DOHH2 (cell line): Measurements from ENCODE around the gene DCPS.

ENCODE experiments used
- H3F3A ChIP-seq: fragments of 200-600 bp; sonication (generic), shearing (Covaris generic); 2 replicates; pipeline ENCODE4 v1.6.0; 2016; ENCODE audit warnings: antibody characterized with exemption, mild to moderate bottlenecking; ENCODE audit not compliant: control insufficient read depth, insufficient read depth
- H3K27ac ChIP-seq: fragments of 200-600 bp; sonication (generic); 2 replicates; pipeline ENCODE4 v1.5.1; 2014; ENCODE audit warnings: low read depth, mild to moderate bottlenecking, low read length, moderate library complexity
- H3K27me3 ChIP-seq: fragments of 200-600 bp; sonication (generic); 2 replicates; pipeline ENCODE4 v1.6.1; 2014; ENCODE audit warnings: mild to moderate bottlenecking, low read length, mixed read lengths; ENCODE audit not compliant: control insufficient read depth
- H3K36me3 ChIP-seq: fragments of 200-600 bp; sonication (generic); 2 replicates; pipeline ENCODE4 v1.6.1; 2014; ENCODE audit warnings: mild to moderate bottlenecking, low read length, moderate library complexity, mixed read lengths; ENCODE audit not compliant: control insufficient read depth
- H3K4me1 ChIP-seq: fragments of 200-600 bp; sonication (generic); 2 replicates; pipeline ENCODE4 v1.6.1; 2014; ENCODE audit warnings: mild to moderate bottlenecking, low read length, mixed read lengths; ENCODE audit not compliant: control insufficient read depth
- H3K4me2 ChIP-seq: fragments of 200-600 bp; sonication (generic); 2 replicates; pipeline ENCODE4 v1.6.0; 2014; ENCODE audit warnings: mild to moderate bottlenecking, low read length, moderate library complexity
- H3K4me3 ChIP-seq: fragments of 200-600 bp; sonication (generic); 2 replicates; pipeline ENCODE4 v1.5.1; 2014; ENCODE audit warnings: mild to moderate bottlenecking, low read length, mixed read lengths
- H3K79me2 ChIP-seq: fragments of 200-600 bp; sonication (generic); 2 replicates; pipeline ENCODE4 v1.6.1; 2014; ENCODE audit warnings: mild to moderate bottlenecking, low read length, mixed read lengths; ENCODE audit not compliant: control insufficient read depth
- H3K9me2 ChIP-seq: fragments of 200-600 bp; sonication (generic); replicated peaks from 2 replicates; pipeline ENCODE4 v1.6.1; 2014; ENCODE audit warnings: mild to moderate bottlenecking, low read length, mixed read lengths; ENCODE audit not compliant: control insufficient read depth
- H3K9me3 ChIP-seq: fragments of 200-600 bp; sonication (generic); 2 replicates; pipeline ENCODE4 v1.6.1; 2014; ENCODE audit warnings: antibody characterized with exemption, low read length, mixed read lengths; ENCODE audit not compliant: control insufficient read depth, insufficient read depth
- H4K20me1 ChIP-seq: fragments of 200-600 bp; sonication (generic); 2 replicates; pipeline ENCODE4 v1.6.0; 2014; ENCODE audit warnings: low read depth, mild to moderate bottlenecking, antibody characterized with exemption, low read length, moderate library complexity; ENCODE audit not compliant: control insufficient read depth, insufficient read depth
- EZH2phosphoT487 ChIP-seq: fragments of 200-600 bp; sonication (generic); IDR thresholded peaks from 2 replicates; pipeline ENCODE4 v1.6.1; 2017; ENCODE audit warnings: borderline replicate concordance, mild to moderate bottlenecking, antibody characterized with exemption, low read length, moderate library complexity, mixed read lengths
- TF ChIP-seq, protein P1 (sequence below): fragments of 200-600 bp; sonication (generic); IDR thresholded peaks from one replicate; pipeline ENCODE4 v1.5.1; 2014; ENCODE audit warnings: antibody characterized with exemption, mild to moderate bottlenecking, low read depth, low read length; ENCODE audit not compliant: poor library complexity, severe bottlenecking

Gene DCPS

DNA sequence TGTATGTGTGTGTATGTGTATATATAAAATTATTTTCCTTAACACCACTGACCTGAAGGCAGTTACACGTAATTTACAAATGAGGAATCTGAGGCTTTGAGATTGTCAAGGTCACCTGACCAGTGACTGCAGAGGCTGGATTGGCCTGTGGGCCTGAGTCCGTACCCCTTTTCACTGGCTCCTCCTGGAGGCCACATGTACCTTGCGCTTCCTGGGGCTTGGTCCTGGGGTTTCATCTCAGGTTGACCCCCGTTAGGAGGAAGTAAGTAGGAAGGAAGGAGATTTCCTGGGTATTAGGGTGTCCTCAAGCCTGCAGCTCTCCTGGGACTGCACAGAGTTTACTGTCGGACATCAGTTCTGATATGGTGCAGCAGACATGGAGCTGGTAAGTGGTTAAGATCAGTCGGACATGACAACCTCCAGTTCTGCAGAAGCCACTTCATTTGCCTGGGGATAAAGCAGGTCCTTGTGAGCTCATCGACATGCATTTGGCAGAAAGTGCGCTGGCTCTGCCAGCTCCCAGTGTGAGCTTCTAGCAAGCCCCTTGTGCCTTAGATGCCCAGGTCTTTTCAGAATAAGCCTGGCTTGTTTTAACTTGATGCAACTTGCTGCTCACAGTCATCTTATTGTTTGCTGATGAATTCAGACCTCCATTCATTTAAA lies 88.2 kb downstream of the DCPS start:
- H3K79me2 ChIP-seq, result no peaks in the 10 kb centered on the region
- TF ChIP-seq EZH2phosphoT487, result no peak
- TF ChIP-seq, protein P1, sequence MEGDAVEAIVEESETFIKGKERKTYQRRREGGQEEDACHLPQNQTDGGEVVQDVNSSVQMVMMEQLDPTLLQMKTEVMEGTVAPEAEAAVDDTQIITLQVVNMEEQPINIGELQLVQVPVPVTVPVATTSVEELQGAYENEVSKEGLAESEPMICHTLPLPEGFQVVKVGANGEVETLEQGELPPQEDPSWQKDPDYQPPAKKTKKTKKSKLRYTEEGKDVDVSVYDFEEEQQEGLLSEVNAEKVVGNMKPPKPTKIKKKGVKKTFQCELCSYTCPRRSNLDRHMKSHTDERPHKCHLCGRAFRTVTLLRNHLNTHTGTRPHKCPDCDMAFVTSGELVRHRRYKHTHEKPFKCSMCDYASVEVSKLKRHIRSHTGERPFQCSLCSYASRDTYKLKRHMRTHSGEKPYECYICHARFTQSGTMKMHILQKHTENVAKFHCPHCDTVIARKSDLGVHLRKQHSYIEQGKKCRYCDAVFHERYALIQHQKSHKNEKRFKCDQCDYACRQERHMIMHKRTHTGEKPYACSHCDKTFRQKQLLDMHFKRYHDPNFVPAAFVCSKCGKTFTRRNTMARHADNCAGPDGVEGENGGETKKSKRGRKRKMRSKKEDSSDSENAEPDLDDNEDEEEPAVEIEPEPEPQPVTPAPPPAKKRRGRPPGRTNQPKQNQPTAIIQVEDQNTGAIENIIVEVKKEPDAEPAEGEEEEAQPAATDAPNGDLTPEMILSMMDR, result peak; percentile 13
- no peaks in the 10 kb centered on the region for H4K20me1 ChIP-seq
- H3K9me2 ChIP-seq, result no peaks in the 10 kb centered on the region
- no peaks in the 10 kb centered on the region for H3K36me3 ChIP-seq
- peaks cover 8% of the 10 kb centered on the region for H3K4me1 ChIP-seq
- no peaks in the 10 kb centered on the region for H3F3A ChIP-seq
- no peaks in the 10 kb centered on the region for H3K27me3 ChIP-seq
- H3K4me2 ChIP-seq, result no peak overlapping the region
- no peak overlapping the region for H3K4me3 ChIP-seq
- no peaks in the 10 kb centered on the region for H3K9me3 ChIP-seq
- no peak overlapping the region for H3K27ac ChIP-seq

DNA sequence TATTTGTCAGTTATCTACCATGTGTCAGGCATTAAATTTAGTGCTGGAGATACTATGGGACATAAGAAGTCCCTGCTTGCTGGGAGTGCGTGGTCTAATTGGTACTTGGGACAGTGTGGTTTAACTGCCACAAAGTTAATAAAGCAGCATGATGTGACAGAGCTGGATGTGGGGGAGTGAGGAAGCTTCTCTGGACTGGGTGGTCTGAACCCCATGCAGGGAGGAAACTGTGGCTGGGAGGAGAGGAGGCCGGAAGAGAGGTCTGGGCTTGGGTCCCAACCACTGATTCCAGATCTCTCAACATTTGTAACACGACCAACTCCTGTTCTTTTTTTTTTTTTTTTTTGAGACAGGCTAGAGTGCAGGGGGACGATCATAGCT lies 88.8 kb downstream of the DCPS start:
- no peak overlapping the region for H3K4me3 ChIP-seq
- no peaks in the 10 kb centered on the region for H3F3A ChIP-seq
- H4K20me1 ChIP-seq, result no peaks in the 10 kb centered on the region
- TF ChIP-seq, protein P1, result no peak
- TF ChIP-seq EZH2phosphoT487, result no peak
- H3K27me3 ChIP-seq, result no peaks in the 10 kb centered on the region
- H3K4me1 ChIP-seq, result peaks cover 8% of the 10 kb centered on the region
- H3K27ac ChIP-seq, result no peak overlapping the region
- H3K9me3 ChIP-seq, result no peaks in the 10 kb centered on the region
- H3K79me2 ChIP-seq, result no peaks in the 10 kb centered on the region
- H3K9me2 ChIP-seq, result no peaks in the 10 kb centered on the region
- H3K36me3 ChIP-seq, result no peaks in the 10 kb centered on the region
- no peak overlapping the region for H3K4me2 ChIP-seq

DNA sequence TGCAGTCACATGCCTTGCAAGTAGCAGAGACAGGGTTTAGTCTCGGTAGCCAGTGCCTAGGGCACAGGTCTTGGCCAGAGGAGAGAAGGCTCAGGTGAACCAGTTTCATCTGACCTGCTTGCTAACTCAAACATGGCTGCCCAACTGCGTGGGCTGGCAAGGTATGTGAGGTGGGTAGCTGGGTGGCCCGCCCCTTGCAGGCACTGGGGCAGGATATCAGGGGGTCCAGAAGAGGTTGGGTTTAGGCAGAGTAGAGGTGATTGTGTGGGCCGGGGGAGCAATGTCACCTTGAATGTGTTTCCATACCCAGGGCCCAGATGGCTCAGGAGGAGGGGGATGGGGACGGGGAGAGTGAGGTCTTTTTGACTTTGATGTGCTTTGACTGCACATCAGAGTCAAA lies 89.3 kb downstream of the DCPS start:
- Histone ChIP-seq H3K4me2 (no peak overlapping the region), H3K9me2 (no peaks in the 10 kb centered on the region), H3F3A (no peaks in the 10 kb centered on the region), H4K20me1 (no peaks in the 10 kb centered on the region), H3K4me1 (peaks cover 8% of the 10 kb centered on the region), H3K36me3 (no peaks in the 10 kb centered on the region), H3K27me3 (no peaks in the 10 kb centered on the region), H3K4me3 (no peak overlapping the region), H3K79me2 (no peaks in the 10 kb centered on the region), H3K9me3 (no peaks in the 10 kb centered on the region), H3K27ac (no peak overlapping the region)
- TF ChIP-seq EZH2phosphoT487, result no peak
- TF ChIP-seq, protein P1, result no peak
